Colon (tissue), 2 donors: Measurements from ENCODE around the gene OVCH2.

Experiments
- FAIRE-seq: peaks from 2 replicates; lab custom pipeline; 2012; peaks lifted over from hg19 to GRCh38; lab: Jason Lieb, UNC
- donor health status: control.
- donor health status: control.

The OVCH2 gene

DNA sequence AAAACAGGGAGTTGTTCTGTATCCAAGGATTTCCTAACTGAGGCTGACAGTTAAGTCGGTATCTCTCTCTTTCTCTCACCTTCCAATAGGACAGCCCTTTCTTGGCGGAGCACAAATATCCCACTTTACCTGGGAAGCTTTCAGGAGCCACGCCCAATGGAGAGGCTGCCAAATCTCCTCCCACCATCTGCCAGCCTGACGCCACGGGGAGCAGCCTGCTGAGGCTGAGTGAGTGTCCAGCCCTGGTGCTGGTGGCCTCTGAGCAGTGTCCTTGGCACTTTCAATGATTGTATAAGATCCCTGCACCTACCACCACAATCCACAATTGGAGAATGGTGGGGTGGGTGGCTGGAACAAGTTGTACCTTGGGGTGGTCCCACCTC lies 66.6 kb downstream of the OVCH2 start:
- no peak for FAIRE-seq
